GM18868 (cell line): Measurements from ENCODE around the gene SARS2.
A peak's percentile ranks its signal among the peaks of the same experiment; 100 is the strongest.
"Not testable (repeated sequence)": the region's sequence is repeated elsewhere in the genome, so short reads cannot be mapped to it uniquely, and the experiment has no call there.

Source experiments
- ATAC-seq: cut with Tn5 transposase; IDR thresholded peaks from one replicate; pipeline ENCODE4 v1.9.1; 2021; ENCODE audit warnings: mild to moderate bottlenecking, moderate library complexity; ENCODE audit not compliant: unreplicated experiment

SARS2 gene

DNA sequence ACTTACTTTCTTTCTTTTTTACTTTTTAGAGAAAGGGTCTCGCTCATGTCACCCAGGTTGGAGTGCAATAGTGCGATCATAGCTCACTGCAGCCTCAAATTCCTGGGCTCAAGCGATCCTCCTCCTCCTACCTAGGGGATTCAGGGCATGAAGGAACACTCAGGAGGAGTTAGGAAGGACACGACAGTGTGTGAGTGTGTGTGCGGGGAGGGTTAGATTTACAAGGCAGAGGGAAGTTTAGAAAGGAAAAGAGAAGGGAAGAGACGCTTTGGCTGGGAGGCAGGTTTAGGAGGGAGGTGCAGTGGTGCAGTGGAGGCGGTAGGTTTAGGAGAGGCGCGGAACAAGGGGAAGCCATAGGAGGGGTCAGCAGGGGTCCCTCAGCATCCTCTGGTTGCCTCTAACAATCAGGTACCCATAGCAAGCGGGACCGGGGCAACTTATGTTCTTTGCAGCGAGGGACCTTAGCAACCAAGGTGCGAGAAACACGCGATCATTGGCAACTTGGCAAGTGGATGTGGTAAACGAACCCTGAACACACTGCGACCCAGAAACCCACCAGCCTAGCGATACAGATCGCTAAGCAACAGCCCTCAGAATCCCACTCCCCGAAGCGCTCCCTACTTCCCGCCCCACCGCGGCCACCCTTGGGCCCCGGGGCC lies 31.6 kb downstream of the SARS2 start:
- ATAC-seq, result no peak

DNA sequence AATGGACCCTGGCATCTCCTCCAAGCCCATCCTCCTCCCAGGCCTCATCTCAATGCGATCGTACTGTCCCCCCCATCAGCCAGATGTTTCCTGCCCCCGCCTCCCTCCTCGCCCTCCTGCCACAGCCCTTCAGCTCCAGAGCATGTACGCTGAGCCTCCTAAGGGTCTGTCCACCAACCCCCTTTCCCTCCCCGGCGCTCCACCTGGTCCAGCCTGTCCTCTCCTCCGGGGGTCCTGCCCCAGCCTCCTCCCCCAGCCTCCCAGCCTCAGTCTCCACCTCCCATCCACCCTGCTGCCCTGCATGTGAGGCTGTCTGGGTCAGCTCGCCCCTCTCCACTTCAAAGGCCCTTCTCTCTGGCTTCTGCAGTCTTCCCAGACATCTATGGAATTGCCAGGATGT lies 35.6 kb downstream of the SARS2 start:
- no peak for ATAC-seq

DNA sequence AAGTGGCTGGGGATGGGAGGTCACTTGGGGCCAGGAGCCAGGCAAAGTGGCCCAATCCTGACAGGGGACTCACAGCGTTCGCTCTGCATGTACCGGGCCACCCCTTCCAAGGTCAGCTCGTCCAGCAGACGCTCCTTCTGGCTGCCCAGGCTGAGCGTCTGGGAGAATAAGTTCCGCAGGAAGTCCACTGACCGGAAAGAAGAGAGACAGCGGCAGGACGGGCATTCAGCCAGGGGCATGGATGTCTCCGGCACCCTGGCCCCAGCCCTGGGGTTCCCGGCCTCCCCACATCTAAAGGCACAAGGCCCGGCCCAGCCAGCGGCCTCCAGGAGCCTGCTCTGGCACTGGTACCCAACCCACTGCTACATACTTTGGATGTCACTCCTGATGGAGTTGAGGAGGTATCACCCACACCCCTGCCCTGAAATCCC lies 37.2 kb downstream of the SARS2 start:
- ATAC-seq, result no peak

DNA sequence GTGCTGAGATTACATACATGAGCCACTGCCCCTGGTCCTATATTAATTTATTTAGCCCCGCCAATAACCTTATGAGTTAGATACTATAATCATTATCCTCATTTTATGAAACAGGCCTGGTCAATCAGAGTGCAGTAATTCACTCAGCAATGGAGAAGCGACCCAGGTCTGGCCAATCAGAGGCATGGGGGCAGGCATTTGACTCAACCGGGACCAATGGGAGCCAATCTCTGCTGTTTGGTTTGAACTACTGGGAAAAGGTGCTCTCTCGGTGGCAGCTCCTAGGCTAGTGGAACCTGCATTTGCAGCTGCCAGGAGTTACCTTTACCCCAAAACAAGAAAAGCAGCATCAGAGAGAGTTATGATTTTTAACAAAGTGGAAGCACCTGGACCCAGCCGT lies 37.7 kb downstream of the SARS2 start:
- no peak for ATAC-seq

DNA sequence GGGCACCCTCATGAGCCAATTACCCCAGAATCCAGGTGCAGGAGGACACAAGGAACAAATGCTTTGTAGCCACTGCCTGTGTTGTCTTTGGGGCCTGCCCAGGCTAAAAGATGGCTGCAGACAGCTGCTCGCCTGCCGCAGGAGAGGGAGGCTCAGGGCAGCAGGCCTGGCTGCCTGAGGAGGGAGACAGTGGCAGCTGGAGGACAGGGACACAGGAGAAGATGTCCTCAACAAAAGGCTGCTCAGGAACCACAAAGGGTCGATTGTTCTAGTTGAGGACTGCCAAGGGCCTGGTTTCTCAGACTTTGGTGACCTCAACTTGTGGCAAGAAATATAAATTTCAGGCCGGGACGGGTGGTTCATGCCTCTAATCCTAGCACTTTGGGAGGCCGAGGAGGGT lies 38.8 kb downstream of the SARS2 start:
- ATAC-seq, result no peak

DNA sequence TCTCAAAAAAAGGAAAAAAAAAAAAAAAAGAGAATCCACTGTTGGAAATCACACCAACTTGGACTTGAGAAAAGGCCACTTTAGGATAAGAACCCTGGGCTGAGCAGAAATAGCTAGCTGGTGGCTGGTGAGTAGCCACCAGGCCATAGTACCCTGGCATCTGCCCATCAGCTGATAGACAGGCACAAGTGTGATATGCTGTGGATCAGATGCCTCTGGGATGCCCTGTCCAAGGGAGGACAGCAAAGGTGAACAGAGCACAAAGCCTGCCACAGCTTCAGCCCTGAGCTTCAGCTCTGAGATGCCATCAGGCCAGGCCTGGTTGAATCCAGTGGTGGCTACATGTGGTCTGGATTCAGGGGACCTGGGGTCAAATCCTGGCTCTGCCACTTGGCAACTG lies 39.9 kb downstream of the SARS2 start:
- no peak for ATAC-seq

DNA sequence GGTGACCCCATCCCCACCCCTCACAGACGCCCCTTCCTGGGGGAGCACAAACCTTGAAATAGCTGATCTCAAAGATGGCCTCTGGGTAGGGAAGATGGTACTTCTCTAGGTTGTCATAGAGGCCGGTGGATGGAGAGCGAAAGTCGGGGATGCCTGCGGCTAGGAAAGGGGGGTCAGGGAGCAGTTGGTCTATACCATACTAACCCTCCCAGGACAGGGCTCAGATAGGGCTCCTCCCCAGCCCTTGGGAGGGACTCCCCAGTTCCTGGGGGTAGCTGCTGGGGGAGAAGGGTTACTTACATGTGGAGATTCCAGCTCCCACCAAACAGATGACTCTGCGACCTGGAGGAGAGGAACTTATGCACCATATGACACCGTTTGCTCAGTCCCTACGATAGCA lies 40.8 kb downstream of the SARS2 start:
- ATAC-seq, result no peak

DNA sequence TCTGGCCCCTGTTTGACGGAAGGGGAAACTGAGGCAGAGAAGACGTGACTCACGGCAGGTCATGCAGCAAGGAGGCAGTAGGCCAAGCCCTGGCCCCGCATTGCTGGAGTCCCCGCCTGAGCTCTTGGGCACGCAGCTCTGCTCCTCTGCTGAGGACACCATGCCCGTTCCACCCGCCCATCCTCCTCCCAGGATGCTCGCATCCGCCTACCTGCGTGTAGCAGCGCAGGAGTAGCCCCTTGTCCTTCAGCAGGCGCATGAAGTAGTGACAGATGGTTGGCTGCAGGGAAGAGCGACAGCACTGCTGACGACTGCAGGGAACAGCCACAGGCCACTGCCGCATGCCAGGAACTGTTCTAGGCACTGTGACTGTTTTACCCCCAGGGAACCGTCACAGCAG lies 41.7 kb downstream of the SARS2 start:
- ATAC-seq, result no peak

DNA sequence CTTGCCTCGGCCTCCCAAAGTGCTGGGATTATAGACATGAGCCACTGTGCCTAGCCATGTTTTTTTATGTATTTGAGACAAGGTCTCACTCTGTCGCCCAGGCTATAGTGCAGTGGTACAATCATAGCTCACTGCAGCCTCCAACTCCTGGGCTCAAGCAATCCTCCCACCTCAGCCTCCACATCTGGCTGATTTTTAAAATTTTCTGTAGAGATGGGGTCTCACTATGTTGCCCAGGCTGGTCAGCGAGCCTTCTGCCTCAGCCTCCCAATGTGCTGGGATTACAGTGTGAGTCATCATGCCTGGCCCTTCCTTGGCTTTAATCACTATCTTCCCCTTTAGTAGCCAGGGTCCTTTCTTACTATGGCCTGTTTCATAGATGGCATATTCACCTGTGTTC lies 45.9 kb downstream of the SARS2 start:
- not testable (repeated sequence) for ATAC-seq

DNA sequence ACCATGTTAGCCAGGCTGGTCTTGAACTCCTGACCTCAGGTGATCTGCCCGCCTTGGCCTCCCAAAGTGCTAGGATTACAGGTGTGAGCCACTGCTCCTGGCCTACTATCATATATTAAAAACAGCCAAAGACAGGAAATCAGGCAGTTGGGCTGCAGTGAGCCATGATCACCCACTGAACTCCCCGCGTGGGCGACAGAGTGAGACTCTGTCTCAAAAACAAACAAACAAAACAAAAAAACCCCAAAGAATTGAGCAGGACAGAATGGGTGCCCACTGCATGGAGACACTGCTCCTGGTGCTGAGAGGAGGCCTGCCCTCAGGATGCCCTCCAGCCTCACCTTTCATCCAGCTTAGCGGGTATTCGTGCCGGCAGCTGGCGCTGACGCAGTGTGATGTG lies 47.3 kb downstream of the SARS2 start:
- ATAC-seq, result no peak

DNA sequence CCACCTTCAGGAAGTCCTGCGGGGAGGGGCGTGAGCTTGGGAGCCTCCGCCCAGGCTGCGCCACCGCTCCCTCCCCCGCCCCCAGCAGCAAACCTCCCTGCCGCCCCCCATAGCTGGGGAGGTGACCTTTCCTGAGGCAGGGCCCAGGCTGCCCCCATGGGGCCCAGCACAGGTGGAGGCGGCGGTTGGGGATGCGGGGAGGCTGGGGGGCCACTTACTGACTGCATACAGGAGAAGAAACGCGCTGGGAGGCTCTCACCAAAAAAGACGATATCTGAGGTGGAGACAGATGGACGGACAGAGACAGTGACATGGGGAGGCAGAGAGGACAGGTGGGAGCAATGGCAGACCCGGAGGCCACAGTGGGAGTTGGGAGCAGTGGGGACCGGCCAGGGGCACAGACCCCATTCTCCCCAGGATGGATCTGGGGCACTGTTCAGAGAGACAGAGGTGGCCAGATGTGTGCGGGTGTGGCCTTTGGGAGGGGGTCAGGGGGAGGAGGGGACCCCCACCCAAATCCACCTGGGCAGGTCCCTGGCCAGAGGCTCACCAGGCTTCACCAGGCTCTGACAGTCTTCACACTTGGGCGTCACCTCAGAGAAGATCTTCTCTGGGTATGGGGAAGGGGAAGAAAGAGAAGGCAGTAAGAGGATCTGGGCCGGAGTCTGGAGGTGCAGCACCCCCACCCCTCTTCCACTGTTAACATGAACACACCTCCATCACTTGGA lies 49.5 kb downstream of the SARS2 start:
- ATAC-seq, result no peak

DNA sequence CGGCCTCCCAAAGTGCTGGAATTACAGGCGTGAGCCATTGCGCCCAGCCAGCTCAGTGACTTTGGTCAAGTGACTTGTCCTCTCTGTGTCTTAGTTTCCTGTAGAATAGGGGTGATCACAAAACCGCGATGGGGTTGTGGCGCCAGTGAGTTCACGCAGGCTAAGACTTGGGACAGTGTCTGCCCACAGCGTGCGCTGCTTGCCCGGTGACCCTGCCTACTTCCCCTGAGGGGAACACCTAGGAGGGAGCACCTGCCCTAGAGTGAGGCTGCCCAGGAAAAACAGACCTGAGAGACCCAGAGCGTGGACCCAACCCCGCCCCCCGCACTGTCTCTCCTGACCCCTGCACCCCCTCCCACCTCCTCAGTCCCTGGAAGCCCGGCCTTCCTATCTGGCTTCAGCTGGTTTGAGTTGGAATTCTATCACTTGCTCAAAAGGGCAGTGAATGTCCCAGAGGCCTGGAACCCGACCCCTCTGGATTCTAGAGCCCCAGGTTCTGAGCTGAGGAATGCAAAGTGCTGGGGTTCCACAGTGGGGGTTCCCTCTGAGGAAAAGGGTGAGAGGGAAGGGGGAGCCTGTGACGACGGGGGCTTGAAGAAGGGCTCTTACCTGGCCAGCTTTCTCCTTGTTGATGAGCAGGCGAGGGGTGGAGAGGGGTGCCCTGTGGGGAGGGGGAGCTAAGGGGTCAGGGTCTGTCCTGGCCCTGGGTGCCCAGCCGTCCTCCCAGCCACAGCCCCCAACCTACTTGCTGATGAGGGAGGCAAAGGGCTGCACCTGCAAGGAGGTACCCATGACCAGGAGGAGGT lies 50.3 kb downstream of the SARS2 start:
- ATAC-seq, result no peak

DNA sequence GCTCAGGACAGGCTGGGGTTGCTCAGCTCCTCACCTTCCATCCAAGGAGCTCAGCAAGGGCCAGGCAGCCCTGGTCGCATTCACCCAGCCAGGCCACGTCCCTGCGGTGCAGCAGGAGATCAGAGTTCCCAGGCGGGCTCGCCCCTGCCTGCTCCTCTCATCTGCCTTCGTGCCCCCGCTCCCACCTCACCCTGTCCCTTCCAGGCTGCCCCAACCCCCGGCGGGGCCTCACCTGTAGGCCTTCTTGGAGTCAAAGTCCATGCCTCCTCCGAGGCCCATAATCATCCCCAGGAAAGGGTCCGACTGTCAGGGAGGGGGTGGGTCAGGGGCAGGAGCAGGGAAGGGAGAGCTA lies 51.2 kb downstream of the SARS2 start:
- no peak for ATAC-seq

DNA sequence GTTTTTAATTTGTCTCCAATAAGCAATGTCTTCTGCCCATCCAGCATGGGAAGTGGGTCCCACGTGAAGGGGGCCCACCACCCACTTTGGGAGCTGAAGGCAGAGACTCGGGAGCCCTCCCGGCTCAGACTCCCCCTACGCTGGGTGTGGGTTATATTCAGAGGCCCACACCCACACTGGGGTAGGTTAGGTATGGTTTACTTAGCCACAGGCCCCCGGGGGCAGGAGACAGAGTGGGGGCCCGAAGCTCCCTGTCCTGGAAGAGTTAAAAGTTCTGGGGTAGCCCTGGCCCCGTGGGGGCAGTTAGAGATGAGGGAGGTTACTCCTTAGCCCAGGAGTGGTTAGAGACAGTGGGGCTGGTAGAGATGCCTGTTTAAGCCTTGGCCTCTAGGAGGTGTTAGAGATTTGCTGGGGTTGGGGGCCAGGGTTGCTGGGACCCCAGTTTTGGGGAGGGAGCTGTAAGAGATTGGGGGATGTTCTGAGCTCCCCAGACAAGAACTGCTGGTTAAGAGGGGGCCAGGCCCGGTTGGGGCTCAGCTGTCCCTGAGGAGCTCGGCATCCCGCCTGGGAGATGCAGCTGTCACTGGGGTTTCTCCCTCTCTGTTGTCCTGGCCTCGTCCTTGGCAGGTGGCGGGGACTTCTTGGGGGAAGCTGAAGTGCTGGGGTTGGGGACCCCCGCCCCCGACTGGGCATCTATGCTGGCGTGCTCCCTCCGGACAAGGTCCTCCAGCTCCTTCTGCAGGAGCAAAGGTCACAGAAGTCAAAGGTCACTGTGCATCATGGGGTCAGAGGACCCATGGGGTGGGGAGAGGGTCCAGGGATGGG lies 51.8 kb downstream of the SARS2 start:
- ATAC-seq, result no peak

DNA sequence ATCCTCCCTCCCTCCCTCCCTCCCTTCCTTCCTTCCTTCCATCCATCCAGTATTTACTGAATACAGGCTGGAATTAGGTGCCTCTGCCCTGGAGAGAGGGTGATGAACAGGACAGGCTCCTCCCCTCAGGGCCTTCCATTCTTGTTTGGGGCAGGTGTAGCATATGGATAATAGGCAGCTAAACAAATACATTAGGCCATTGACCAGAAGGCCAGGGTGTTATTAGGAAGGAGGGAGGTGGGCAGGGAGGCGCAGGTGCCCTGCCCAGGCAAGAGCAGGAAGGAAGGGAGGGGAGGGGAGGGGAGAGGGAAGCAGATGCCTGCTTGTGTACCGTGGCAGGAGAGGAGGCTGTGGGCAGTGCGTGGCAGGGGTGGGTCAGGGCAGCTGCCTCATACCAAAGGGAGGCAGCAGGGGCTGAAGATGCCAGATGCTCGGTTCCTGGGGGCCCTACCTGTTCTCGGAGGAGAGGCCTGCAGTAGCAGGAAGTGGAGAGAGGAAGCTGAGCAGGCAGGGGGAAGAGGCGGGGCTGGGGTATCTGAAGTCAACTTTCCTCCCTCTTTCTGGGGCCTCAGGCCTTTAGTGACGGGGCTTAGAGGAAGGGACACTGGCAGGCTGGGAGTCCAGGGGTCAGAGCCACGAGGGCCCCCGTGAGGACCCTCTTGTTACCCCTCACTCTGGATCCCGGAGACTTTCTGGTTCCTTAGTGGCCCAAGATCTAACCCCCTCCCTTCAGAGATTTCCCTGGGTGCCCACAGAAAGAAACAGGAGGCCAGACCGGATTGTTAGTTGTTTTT lies 52.6 kb downstream of the SARS2 start, which contains the start of gene RINL:
RINL (minus strand) TSS at position 495 of the 794 bp plus-strand sequence. CDS start 1,533 bp downstream, outside the sequence.
- no peak for ATAC-seq

DNA sequence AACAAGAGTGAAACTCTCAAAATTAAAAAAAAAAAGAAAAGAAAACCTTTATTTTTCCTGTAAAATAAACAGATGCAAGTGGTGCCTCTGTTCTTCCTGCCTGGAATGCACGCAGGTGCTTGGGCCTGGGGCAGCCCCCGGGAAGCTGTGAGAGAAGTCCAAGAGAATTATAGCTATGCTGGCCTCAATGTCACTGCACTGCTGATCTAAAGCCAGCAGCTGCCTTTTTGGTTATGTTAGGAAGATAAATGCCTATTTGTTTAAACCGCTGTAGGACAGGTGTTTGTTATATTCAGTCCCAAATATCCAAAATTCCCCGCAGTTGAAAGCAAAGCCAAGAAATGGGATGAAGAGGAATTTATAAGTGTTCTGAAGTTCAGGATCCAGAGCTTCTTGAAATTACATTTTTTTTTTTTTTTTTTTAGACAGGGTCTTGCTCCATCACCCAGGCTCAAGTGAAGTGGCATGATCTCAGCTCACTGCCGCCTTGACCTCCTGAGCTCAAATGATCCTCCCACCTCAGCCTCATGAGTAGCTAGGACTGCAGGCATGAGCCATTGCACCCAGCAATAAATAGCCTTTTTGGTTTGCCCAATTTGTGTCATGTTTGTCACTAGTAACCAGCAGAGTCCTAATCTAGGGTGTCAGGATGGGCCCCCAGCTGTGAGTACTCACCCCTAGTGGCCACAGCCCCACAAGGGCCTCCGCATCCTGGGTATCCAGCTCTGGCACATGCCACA lies 54.7 kb downstream of the SARS2 start:
- ATAC-seq, result no peak

DNA sequence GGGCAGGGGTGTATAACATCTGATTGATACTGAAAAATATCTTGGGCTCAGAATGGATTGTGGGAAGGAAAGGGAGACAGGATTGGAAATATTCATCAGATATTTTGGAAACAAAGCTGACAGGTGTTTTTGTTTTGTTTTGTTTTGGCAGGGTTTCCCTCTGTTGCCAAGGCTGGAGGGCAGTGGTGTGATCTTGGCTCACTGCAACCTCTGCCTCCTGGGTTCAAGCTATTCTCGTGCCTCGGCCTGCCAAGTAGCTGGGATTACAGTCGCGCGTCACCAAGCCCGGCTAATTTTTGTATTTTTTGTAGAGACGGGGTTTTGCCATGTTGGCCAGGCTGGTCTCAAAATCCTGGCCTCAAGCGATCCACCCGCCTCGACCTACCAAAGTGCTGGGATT lies 57.2 kb downstream of the SARS2 start:
- not testable (repeated sequence) for ATAC-seq

DNA sequence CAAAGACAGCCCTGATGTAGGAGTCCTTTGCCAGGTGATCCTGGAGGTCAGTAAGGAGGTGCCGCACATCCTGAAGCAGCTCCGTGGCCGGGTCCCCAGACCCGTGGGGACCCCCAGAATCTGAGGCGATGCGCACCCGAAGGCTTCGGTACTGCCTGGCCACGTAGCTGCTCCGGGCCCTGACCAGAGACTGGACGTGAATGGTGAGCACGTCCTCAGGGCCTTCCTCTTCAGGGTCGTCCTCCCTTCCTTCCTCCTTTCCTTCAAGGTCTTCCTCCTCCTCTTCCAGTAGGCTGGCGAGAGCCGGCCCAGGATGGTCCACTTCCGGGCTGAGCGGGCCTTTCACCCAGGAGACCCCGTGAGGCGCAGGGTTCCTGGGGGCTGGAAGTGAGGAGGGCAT lies 60.0 kb downstream of the SARS2 start:
- ATAC-seq, result no peak

DNA sequence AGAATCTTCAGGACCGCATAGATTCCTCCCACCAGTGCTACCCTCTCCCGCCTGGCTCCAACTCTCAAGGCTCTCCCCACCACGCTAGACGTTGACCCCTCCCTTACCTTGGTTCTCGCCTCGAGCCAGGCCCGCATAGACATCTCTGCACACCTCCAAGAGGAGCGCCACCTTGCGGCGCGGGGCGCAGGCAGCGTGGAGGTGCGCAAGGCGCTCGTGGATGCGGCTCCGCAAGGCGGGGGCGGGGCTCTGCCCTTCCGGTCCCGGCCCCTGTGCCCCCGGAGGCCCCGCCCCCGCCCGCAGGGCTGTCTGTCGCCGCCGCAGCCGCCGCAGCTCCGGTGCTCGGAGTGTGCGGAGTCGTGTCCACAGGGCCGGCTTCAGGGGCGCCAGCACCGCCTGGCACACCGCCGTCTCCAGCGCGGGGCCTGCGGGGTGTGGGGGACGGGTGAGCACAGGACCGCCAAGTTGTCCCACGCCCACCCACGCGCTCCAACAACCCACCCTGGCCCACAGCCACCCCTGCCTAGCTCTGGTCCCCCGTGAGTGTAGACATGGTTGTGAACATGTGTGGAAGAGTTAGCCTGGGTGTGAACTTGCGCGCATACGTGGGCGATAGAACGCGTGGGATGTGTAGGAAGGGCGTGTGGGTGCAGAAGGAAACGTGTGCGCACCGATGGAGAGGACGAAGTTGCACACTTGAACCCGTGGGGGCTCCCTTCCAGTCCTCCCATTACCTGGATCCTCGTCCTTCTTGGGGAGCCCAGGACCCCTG lies 60.5 kb downstream of the SARS2 start:
- ATAC-seq, result peak; percentile 70
